Mesenchymal stem cell (in vitro differentiated cells and primary cell): ENCODE results near the gene SVOP.

ENCODE experiments used
- DNase-seq: peaks from one replicate; pipeline ENCODE4 v3.0.0-alpha.2; 2013
- H2AFZ ChIP-seq: one replicate; pipeline ENCODE4 v1.6.1; 2013; ENCODE audit warnings: low read depth, mild to moderate bottlenecking, control low read depth, inconsistent platforms, low read length, moderate library complexity
- H2AK5ac ChIP-seq: 2 replicates; pipeline ENCODE4 v1.6.1; 2013; ENCODE audit warnings: low read length, moderate library complexity, mild to moderate bottlenecking, inconsistent platforms; ENCODE audit not compliant: severe bottlenecking
- H2BK120ac ChIP-seq: one replicate; pipeline ENCODE4 v1.6.1; 2013; ENCODE audit warnings: low read depth, mild to moderate bottlenecking, inconsistent platforms, low read length, moderate library complexity
- H2BK12ac ChIP-seq, 2 experiments: one replicate each; pipeline ENCODE4 v1.6.1; 2013; ENCODE audit warnings: inconsistent platforms in 2 of 2, low read length in 2 of 2, mild to moderate bottlenecking in 2 of 2, moderate library complexity in 2 of 2, control low read depth in 1 of 2
- H2BK15ac ChIP-seq: one replicate; pipeline ENCODE4 v1.6.1; 2013; ENCODE audit warnings: mild to moderate bottlenecking, low read depth, inconsistent platforms; ENCODE audit not compliant: poor library complexity, severe bottlenecking
- H2BK5ac ChIP-seq: 2 replicates; pipeline ENCODE4 v1.6.1; 2013; ENCODE audit warnings: low read depth, mild to moderate bottlenecking, low read length, control low read depth, inconsistent platforms; ENCODE audit not compliant: poor library complexity, severe bottlenecking
- H3K14ac ChIP-seq, 2 experiments: one replicate each; pipeline ENCODE4 v1.6.1; 2013; ENCODE audit warnings: inconsistent platforms in 2 of 2, low read length in 2 of 2, control low read depth in 1 of 2, mild to moderate bottlenecking in 1 of 2, moderate library complexity in 1 of 2
- H3K18ac ChIP-seq, 2 experiments: one replicate each; pipeline ENCODE4 v1.6.1; 2013; ENCODE audit warnings: inconsistent platforms in 2 of 2, low read length in 2 of 2, control low read depth in 1 of 2, low read depth in 1 of 2, mild to moderate bottlenecking in 1 of 2
- H3K23ac ChIP-seq, 2 experiments: one replicate each; pipeline ENCODE4 v1.6.1; 2013; ENCODE audit warnings: inconsistent platforms in 2 of 2, low read length in 2 of 2, mild to moderate bottlenecking in 2 of 2, moderate library complexity in 2 of 2, control low read depth in 1 of 2
- H3K27ac ChIP-seq: 2 replicates; pipeline ENCODE4 v1.5.1; 2013; ENCODE audit warnings: mild to moderate bottlenecking, moderate library complexity, low read length, control low read depth, inconsistent platforms; ENCODE audit not compliant: poor library complexity, severe bottlenecking
- H3K27me3 ChIP-seq, 2 experiments: 2 replicates each; pipeline versions ENCODE4 v1.6.1 to v1.7.0; 2013; ENCODE audit warnings: low read length in 2 of 2, mild to moderate bottlenecking in 2 of 2, moderate library complexity in 2 of 2, control low read depth in 1 of 2, inconsistent platforms in 1 of 2; ENCODE audit not compliant: control insufficient read depth in 1 of 2, insufficient read depth in 1 of 2
- H3K36me3 ChIP-seq, 2 experiments: 2 replicates each; pipeline versions ENCODE4 v1.6.1 to v1.7.0; 2013; ENCODE audit warnings: low read length in 2 of 2, control low read depth in 1 of 2, inconsistent platforms in 1 of 2, low read depth in 1 of 2, mild to moderate bottlenecking in 1 of 2; ENCODE audit not compliant: insufficient read depth in 2 of 2, control insufficient read depth in 1 of 2
- H3K4ac ChIP-seq, 2 experiments: one replicate each; pipeline ENCODE4 v1.6.1; 2013; ENCODE audit warnings: inconsistent platforms in 2 of 2, low read length in 2 of 2, mild to moderate bottlenecking in 2 of 2, moderate library complexity in 2 of 2, control low read depth in 1 of 2, low read depth in 1 of 2
- H3K4me1 ChIP-seq: 2 replicates; pipeline ENCODE4 v1.6.1; 2013; ENCODE audit warnings: low read depth, low read length, control low read depth; ENCODE audit not compliant: control insufficient read depth, insufficient read depth
- H3K4me2 ChIP-seq: 2 replicates; pipeline ENCODE4 v1.6.1; 2013; ENCODE audit warnings: low read length, mild to moderate bottlenecking, inconsistent platforms; ENCODE audit not compliant: poor library complexity, severe bottlenecking
- H3K4me3 ChIP-seq, 2 experiments: 2 replicates each; pipeline versions ENCODE4 v1.5.1 to v1.7.0; 2013; ENCODE audit warnings: low read length in 2 of 2, mild to moderate bottlenecking in 2 of 2, control low read depth in 1 of 2, low read depth in 1 of 2; ENCODE audit not compliant: insufficient read depth in 1 of 2
- H3K79me1 ChIP-seq: replicated peaks from 2 replicates; pipeline ENCODE4 v1.6.1; 2013; ENCODE audit warnings: mild to moderate bottlenecking, control low read depth, low read length, inconsistent platforms; ENCODE audit not compliant: poor library complexity, severe bottlenecking
- H3K9ac ChIP-seq: 2 replicates; pipeline ENCODE4 v1.7.0; 2013; ENCODE audit warnings: mild to moderate bottlenecking, low read length, moderate library complexity
- H3K9me3 ChIP-seq: 2 replicates; pipeline ENCODE4 v1.7.0; 2013; ENCODE audit warnings: mild to moderate bottlenecking, low read length; ENCODE audit not compliant: control insufficient read depth
- H4K8ac ChIP-seq: one replicate; pipeline ENCODE4 v1.6.1; 2013; ENCODE audit warnings: inconsistent platforms, mild to moderate bottlenecking, low read length, moderate library complexity
- H4K91ac ChIP-seq: one replicate; pipeline ENCODE4 v1.6.1; 2013; ENCODE audit warnings: mild to moderate bottlenecking, low read length, inconsistent platforms
- WGBS: methylation state at CpG from one replicate; pipeline ENCODE4 v1.1.7; 2013; ENCODE audit warnings: mixed read lengths; 5-methylcytosine and 5-hydroxymethylcytosine counted together

Gene SVOP

DNA sequence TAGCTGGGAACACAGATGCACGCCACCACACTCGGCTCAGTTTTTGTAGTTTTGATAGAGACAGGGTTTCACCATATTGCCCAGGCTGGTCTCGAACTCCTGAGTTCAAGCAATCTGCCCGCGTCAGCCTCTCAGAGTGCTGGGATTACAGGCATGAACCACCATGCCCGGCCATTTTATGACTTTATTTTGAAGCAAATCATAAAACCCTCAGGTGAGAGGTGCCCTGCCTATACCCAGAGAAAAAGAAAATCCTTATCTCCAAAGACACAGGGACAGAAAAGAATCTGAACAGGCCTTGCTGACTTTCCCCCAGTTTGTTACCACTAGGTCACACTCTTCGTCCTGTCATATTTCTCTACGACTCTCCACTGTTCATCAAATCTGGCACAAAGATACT, 92.2 kb downstream of the SVOP start:
- H2BK12ac ChIP-seq, result no peak overlapping the region
- no peak overlapping the region for H3K18ac ChIP-seq
- no peak overlapping the region for H3K4me2 ChIP-seq
- H3K27me3 ChIP-seq, result peaks cover 0 to 7% of the 10 kb centered on the region in 2 experiments
- H3K4me3 ChIP-seq, result no peak overlapping the region
- H3K4ac ChIP-seq, result no peak overlapping the region
- no peak overlapping the region for H2BK15ac ChIP-seq
- 87% methylated on average over 8 of the region's 8 CpGs for WGBS
- H3K9ac ChIP-seq, result no peak overlapping the region
- H4K8ac ChIP-seq, result no peak overlapping the region
- peaks cover 5% of the 10 kb centered on the region for H3K9me3 ChIP-seq
- no peak overlapping the region for H2BK5ac ChIP-seq
- H2BK120ac ChIP-seq, result no peak overlapping the region
- no peak for DNase-seq
- H3K14ac ChIP-seq, result no peak overlapping the region
- H3K79me1 ChIP-seq, result no peaks in the 10 kb centered on the region
- H2AK5ac ChIP-seq, result no peak overlapping the region
- no peaks in the 10 kb centered on the region for H3K36me3 ChIP-seq
- no peaks in the 10 kb centered on the region for H3K4me1 ChIP-seq
- H3K23ac ChIP-seq, result no peak overlapping the region
- no peak overlapping the region for H3K27ac ChIP-seq
- no peak overlapping the region for H4K91ac ChIP-seq
- no peak overlapping the region for H2AFZ ChIP-seq

DNA sequence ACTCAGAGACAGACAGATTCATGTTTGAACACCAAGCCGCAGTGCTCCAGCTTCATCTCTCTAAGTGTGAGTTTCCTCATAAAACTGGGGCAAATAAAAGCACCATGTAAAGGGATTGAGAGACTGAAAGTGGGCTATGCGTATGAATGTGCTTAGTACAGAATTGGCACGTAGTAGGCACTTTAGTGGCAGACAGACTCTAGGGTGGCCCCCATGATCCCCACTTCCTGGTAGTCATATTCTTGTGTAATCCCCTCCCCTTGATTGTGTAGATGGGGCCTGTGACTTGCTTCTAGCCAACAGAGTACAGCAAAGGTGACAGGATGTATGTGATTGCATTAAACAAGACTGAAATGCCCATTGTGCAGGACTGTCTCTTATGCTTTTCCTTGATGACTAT, 98.0 kb downstream of the SVOP start:
- no peak overlapping the region for H3K4me2 ChIP-seq
- no peak overlapping the region for H3K4ac ChIP-seq
- no peak overlapping the region for H2AK5ac ChIP-seq
- no peak overlapping the region for H4K8ac ChIP-seq
- DNase-seq, result no peak
- peaks cover 26% of the 10 kb centered on the region in 2 experiments for H3K27me3 ChIP-seq
- H3K23ac ChIP-seq, result no peak overlapping the region
- H3K36me3 ChIP-seq, result no peaks in the 10 kb centered on the region
- H3K14ac ChIP-seq, result no peak overlapping the region
- 89% methylated on average over 3 of the region's 3 CpGs for WGBS
- no peak overlapping the region for H3K27ac ChIP-seq
- no peak overlapping the region for H2AFZ ChIP-seq
- no peak overlapping the region for H3K9ac ChIP-seq
- no peak overlapping the region for H2BK15ac ChIP-seq
- no peak overlapping the region for H3K4me3 ChIP-seq
- no peak overlapping the region for H2BK12ac ChIP-seq
- H2BK120ac ChIP-seq, result no peak overlapping the region
- H3K4me1 ChIP-seq, result no peaks in the 10 kb centered on the region
- no peak overlapping the region for H4K91ac ChIP-seq
- peaks cover 13% of the 10 kb centered on the region for H3K9me3 ChIP-seq
- no peaks in the 10 kb centered on the region for H3K79me1 ChIP-seq
- no peak overlapping the region for H2BK5ac ChIP-seq
- no peak overlapping the region for H3K18ac ChIP-seq

DNA sequence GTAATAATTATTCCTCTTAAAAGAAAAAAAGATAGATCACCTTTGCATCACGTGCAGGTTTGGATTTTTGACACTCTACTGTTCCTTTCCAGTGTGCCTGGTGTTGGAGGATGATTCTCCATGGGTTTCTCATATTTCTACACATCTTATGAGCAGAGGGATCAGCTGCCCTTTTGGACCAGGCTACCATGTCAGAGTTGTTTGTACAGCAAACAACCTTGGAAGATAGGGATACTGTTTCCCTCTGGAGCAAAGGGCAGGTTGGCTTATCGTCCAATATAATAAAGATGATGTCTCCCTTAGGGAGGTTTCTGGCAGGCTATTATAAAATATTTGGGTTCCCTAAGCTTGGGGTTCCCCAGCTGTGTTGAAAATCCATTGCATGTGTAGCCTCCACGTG, 98.9 kb downstream of the SVOP start:
- 60% methylated on average over 3 of the region's 3 CpGs for WGBS
- H2BK120ac ChIP-seq, result no peak overlapping the region
- H2BK15ac ChIP-seq, result no peak overlapping the region

DNA sequence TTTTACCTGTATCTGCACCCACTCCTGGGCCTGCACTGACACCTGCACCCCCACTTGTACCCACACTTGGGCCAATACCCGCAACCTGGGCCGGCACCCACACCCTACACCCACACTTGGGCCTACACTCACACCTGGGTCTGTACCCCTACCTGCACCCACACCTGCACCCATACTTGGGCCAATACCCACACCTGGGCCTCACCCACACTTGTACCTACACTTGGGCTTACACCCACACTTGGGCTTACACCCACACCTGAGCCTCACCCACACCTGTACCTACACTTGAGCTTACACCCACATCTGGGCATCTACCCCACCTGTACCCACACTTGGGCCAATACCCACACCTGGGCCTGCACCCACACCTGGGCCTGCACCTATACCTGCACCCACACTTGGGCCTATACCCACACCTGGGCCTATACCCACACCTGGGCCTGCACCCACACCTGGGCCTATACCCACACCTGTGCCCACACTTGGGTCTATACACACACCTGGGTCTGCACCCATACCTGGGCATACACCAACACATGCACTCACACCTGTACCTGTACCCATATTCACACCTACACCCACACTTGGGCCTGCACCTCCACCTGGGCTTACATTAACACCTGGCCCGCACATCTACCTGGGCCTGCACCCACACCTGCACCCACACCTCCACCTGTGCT, 101.8 kb downstream of the SVOP start:
- peak overlapping the region in 1 of 2 experiments; percentile 44 for H3K14ac ChIP-seq
- WGBS, result 73% methylated on average over 3 of the region's 3 CpGs
- H2BK15ac ChIP-seq, result no peak overlapping the region
- no peak overlapping the region for H3K18ac ChIP-seq
- H4K91ac ChIP-seq, result no peak overlapping the region
- no peak overlapping the region for H2BK120ac ChIP-seq
- H3K9ac ChIP-seq, result no peak overlapping the region
- no peak overlapping the region for H2BK5ac ChIP-seq
- no peaks in the 10 kb centered on the region for H3K4me1 ChIP-seq
- no peak overlapping the region for H3K4ac ChIP-seq
- peaks cover 23 to 32% of the 10 kb centered on the region in 2 experiments for H3K27me3 ChIP-seq
- H3K36me3 ChIP-seq, result no peaks in the 10 kb centered on the region
- H3K79me1 ChIP-seq, result no peaks in the 10 kb centered on the region
- no peak overlapping the region for H3K4me2 ChIP-seq
- no peak overlapping the region for H3K23ac ChIP-seq
- H4K8ac ChIP-seq, result peak overlapping the region; percentile 7
- DNase-seq, result no peak
- no peak overlapping the region for H2AFZ ChIP-seq
- peaks cover 9% of the 10 kb centered on the region for H3K9me3 ChIP-seq
- no peak overlapping the region for H2BK12ac ChIP-seq
- no peak overlapping the region for H3K27ac ChIP-seq
- H3K4me3 ChIP-seq, result no peak overlapping the region
- no peak overlapping the region for H2AK5ac ChIP-seq

More for the DNA sequence above, 98.9 kb downstream of the SVOP start:
- no peak overlapping the region for H3K4ac ChIP-seq
- no peak overlapping the region for H3K4me2 ChIP-seq
- no peak for DNase-seq
- H3K18ac ChIP-seq, result no peak overlapping the region
- H3K27ac ChIP-seq, result no peak overlapping the region
- H2BK5ac ChIP-seq, result no peak overlapping the region
- H3K79me1 ChIP-seq, result no peaks in the 10 kb centered on the region
- no peak overlapping the region for H3K4me3 ChIP-seq
- H3K36me3 ChIP-seq, result no peaks in the 10 kb centered on the region
- H4K8ac ChIP-seq, result no peak overlapping the region
- H3K9ac ChIP-seq, result no peak overlapping the region
- H4K91ac ChIP-seq, result no peak overlapping the region
- H3K9me3 ChIP-seq, result peaks cover 13% of the 10 kb centered on the region
- H3K4me1 ChIP-seq, result no peaks in the 10 kb centered on the region
- no peak overlapping the region for H3K14ac ChIP-seq
- no peak overlapping the region for H3K23ac ChIP-seq
- no peak overlapping the region for H2AFZ ChIP-seq
- H2AK5ac ChIP-seq, result no peak overlapping the region
- H3K27me3 ChIP-seq, result peaks cover 26% of the 10 kb centered on the region in 2 experiments
- no peak overlapping the region for H2BK12ac ChIP-seq
